ENCODE results near the gene TMEM116.
"Not testable (repeated sequence)": the region's sequence is repeated elsewhere in the genome, so short reads cannot be mapped to it uniquely, and the experiment has no call there.

Gene TMEM116

GRCh38 chr12:111995782-111996480 is 17.0 kb downstream of the TMEM116 start:
- Histone ChIP-seq H3K4me3 (ENCODE audit: low read depth, low read length) (no peak overlapping the region), H3K27ac (ENCODE audit: extremely low read depth, low read depth, low read length) (no peak overlapping the region), H3K36me3 (ENCODE audit: control insufficient read depth in 2 of 2, insufficient read depth in 1 of 2, low read length in 2 of 2) (no peaks in the 10 kb centered on the region), H3K9me3 (ENCODE audit: control insufficient read depth, insufficient read depth, low read depth, low read length) (no peaks in the 10 kb centered on the region), H3K4me1 (ENCODE audit: control insufficient read depth, insufficient read depth, low read length) (no peaks in the 10 kb centered on the region)
- TF ChIP-seq, protein P1, sequence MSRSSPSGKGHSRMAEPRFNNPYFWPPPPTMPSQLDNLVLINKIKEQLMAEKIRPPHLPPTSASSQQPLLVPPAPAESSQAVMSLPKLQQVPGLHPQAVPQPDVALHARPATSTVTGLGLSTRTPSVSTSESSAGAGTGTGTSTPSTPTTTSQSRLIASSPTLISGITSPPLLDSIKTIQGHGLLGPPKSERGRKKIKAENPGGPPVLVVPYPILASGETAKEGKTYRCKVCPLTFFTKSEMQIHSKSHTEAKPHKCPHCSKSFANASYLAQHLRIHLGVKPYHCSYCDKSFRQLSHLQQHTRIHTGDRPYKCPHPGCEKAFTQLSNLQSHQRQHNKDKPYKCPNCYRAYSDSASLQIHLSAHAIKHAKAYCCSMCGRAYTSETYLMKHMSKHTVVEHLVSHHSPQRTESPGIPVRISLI (tag by site-specific recombination; IDR thresholded peaks at IDR 0.05): 0 out of 2 replicates have a peak, but pooled peaks have one; percentile 32
- TF ChIP-seq KLF8 (tag by site-specific recombination; IDR thresholded peaks at IDR 0.05): no peak
- no peak for TF ChIP-seq TCF7L2 (IDR thresholded peaks at IDR 0.05; ENCODE audit: borderline replicate concordance, low read depth, low read length)
- CTCF ChIA-PET: interaction anchor here (0.7 kb wide), 1 partner anchor 250 kb away, joined by 3 read pairs; no protein-coding TSS in a partner anchor
- POLR2A ChIA-PET: interaction anchor here (1.2 kb wide), 1 partner anchor 17 kb away, joined by 5 read pairs; the partner anchor contains the start of genes ERP29 and TMEM116

DNA sequence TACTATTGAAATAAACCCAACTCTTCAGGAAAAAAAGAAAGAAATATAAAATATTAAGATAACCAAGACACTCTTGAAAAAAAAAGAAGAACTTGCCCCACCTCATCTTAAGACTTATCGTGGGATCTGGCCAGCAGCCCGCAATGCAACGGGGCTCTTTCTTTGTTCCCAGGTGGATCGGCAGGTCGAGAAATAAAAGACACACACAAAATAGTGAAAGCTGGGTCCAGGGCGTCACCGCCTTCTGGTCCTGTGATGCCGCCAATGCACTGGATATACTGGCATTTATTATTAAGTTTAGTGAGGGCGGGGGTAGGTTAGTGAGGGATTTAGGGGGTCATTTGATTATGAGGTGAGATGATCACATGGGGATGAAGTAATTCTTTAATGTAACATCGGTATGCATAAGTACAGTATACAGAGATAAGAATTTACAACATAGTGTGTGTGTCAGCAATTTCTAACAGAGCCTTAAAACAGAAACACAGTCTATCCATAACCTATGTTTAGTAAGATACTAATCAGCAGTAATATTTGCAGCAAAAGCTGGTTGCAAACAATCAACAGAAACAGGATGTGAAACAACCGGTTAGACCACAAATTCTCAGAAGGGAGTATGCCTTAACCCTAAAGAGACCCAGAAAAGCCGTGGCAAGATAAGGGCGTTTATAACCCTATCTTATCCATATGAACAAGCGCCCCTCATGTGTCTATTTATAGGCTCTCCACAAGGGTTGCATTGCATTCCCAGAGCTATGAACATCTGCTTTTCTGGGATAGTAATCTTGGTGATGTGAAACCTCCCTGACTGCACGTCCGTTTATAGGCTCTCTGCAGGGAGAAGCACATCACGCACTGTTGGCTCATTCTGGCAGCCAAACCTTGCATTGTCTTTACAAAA is 18.5 kb downstream of the TMEM116 start:
- not testable (repeated sequence) for H3K9me3 ChIP-seq (ENCODE audit: control insufficient read depth, insufficient read depth, low read depth, low read length); H3K36me3 ChIP-seq (ENCODE audit: control insufficient read depth in 2 of 2, insufficient read depth in 1 of 2, low read length in 2 of 2); H3K27ac ChIP-seq (ENCODE audit: extremely low read depth, low read depth, low read length); H3K4me3 ChIP-seq (ENCODE audit: low read depth, low read length); H3K4me1 ChIP-seq (ENCODE audit: control insufficient read depth, insufficient read depth, low read length)
- CTCF ChIA-PET: interaction anchor here (0.6 kb wide), 1 partner anchor 58 kb away, joined by 4 read pairs; no protein-coding TSS in a partner anchor
- POLR2A ChIA-PET: interaction anchor here (1.2 kb wide), 1 partner anchor 19 kb away, joined by 5 read pairs; the partner anchor contains the start of genes ERP29 and TMEM116

GRCh38 chr12:111993292-111994150 is 19.4 kb downstream of the TMEM116 start:
- no peaks in the 10 kb centered on the region for H3K4me1 ChIP-seq (ENCODE audit: control insufficient read depth, insufficient read depth, low read length)
- TF ChIP-seq ZBTB17 (tag by site-specific recombination; IDR thresholded peaks at IDR 0.05) (peak; percentile 34; the same call in 1 of the 2 replicates), BCL11B (tag by site-specific recombination; IDR thresholded peaks at IDR 0.05; ENCODE audit: low read depth) (no peak), ZNF169 (tag by site-specific recombination; IDR thresholded peaks at IDR 0.05) (no peak), EGR2 (tag by site-specific recombination; IDR thresholded peaks at IDR 0.05; ENCODE audit: low read depth) (no peak), ZNF707 (tag by site-specific recombination; IDR thresholded peaks at IDR 0.05) (no peak), MEIS1 (CRISPR knock-in tag; IDR thresholded peaks at IDR 0.05; ENCODE audit: borderline replicate concordance) (no peak)
- H3K27ac ChIP-seq (ENCODE audit: extremely low read depth, low read depth, low read length): no peak overlapping the region
- CTCF ChIA-PET: no interaction called here
- H3K36me3 ChIP-seq (ENCODE audit: control insufficient read depth in 2 of 2, insufficient read depth in 1 of 2, low read length in 2 of 2): no peaks in the 10 kb centered on the region
- H3K9me3 ChIP-seq (ENCODE audit: control insufficient read depth, insufficient read depth, low read depth, low read length): no peaks in the 10 kb centered on the region
- H3K4me3 ChIP-seq (ENCODE audit: low read depth, low read length): no peak overlapping the region
- POLR2A ChIA-PET: no interaction called here

- no peak overlapping the region for H3K27ac ChIP-seq (ENCODE audit: extremely low read depth, low read depth, low read length)
- H3K9me3 ChIP-seq (ENCODE audit: control insufficient read depth, insufficient read depth, low read depth, low read length): no peaks in the 10 kb centered on the region
- H3K4me3 ChIP-seq (ENCODE audit: low read depth, low read length): no peak overlapping the region
- ChIA-PET CTCF (no interaction called here), POLR2A (no interaction called here)
- TF ChIP-seq ZNF404 (tag by site-specific recombination; IDR thresholded peaks at IDR 0.05) (no peak), PRDM1 (tag by site-specific recombination; IDR thresholded peaks at IDR 0.05) (no peak), ZNF391 (tag by site-specific recombination; IDR thresholded peaks at IDR 0.05; ENCODE audit: borderline replicate concordance, low read depth) (no peak), ZNF239 (tag by site-specific recombination; IDR thresholded peaks at IDR 0.05) (no peak), ZNF473 (tag by site-specific recombination; IDR thresholded peaks at IDR 0.05) (no peak), ZNF610 (tag by site-specific recombination; IDR thresholded peaks at IDR 0.05; ENCODE audit: borderline replicate concordance) (no peak)
- TF ChIP-seq, protein P2, sequence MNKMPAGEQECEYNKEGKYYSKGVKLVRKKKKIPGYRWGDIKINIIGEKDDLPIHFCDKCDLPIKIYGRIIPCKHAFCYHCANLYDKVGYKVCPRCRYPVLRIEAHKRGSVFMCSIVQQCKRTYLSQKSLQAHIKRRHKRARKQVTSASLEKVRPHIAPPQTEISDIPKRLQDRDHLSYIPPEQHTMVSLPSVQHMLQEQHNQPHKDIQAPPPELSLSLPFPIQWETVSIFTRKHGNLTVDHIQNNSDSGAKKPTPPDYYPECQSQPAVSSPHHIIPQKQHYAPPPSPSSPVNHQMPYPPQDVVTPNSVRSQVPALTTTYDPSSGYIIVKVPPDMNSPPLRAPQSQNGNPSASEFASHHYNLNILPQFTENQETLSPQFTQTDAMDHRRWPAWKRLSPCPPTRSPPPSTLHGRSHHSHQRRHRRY (tag by site-specific recombination; IDR thresholded peaks at IDR 0.05): no peak
- TF ChIP-seq, protein P3, sequence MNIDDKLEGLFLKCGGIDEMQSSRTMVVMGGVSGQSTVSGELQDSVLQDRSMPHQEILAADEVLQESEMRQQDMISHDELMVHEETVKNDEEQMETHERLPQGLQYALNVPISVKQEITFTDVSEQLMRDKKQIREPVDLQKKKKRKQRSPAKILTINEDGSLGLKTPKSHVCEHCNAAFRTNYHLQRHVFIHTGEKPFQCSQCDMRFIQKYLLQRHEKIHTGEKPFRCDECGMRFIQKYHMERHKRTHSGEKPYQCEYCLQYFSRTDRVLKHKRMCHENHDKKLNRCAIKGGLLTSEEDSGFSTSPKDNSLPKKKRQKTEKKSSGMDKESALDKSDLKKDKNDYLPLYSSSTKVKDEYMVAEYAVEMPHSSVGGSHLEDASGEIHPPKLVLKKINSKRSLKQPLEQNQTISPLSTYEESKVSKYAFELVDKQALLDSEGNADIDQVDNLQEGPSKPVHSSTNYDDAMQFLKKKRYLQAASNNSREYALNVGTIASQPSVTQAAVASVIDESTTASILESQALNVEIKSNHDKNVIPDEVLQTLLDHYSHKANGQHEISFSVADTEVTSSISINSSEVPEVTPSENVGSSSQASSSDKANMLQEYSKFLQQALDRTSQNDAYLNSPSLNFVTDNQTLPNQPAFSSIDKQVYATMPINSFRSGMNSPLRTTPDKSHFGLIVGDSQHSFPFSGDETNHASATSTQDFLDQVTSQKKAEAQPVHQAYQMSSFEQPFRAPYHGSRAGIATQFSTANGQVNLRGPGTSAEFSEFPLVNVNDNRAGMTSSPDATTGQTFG (tag by site-specific recombination; IDR thresholded peaks at IDR 0.05; ENCODE audit: borderline replicate concordance): no peak
- H3K36me3 ChIP-seq (ENCODE audit: control insufficient read depth in 2 of 2, insufficient read depth in 1 of 2, low read length in 2 of 2): no peaks in the 10 kb centered on the region
- H3K4me1 ChIP-seq (ENCODE audit: control insufficient read depth, insufficient read depth, low read length): no peaks in the 10 kb centered on the region
Observed at GRCh38 chr12:111992464-111992863, 20.5 kb downstream of the TMEM116 start.

Data from HEK293 (cell line).